HG03159 (cell line): ENCODE data around the gene SNCAIP.

Experiments
- ATAC-seq: cut with Tn5 transposase; IDR thresholded peaks from one replicate; pipeline ENCODE4 v1.9.1; 2021; ENCODE audit warnings: mild to moderate bottlenecking, moderate library complexity; ENCODE audit not compliant: unreplicated experiment

The SNCAIP gene

GRCh38 chr5:122492675-122493074, 180.6 kb downstream of the SNCAIP start:
- peak; percentile 43 for ATAC-seq

GRCh38 chr5:122493091-122494021, 181.3 kb downstream of the SNCAIP start:
- no peak for ATAC-seq

GRCh38 chr5:122494109-122494508, 182.1 kb downstream of the SNCAIP start:
- no peak for ATAC-seq

GRCh38 chr5:122498163-122498562, 186.1 kb downstream of the SNCAIP start:
- no peak for ATAC-seq

GRCh38 chr5:122499585-122499984, 187.5 kb downstream of the SNCAIP start:
- no peak for ATAC-seq

- ATAC-seq = no peak
Measured at GRCh38 chr5:122500245-122501088, 188.4 kb downstream of the SNCAIP start.

GRCh38 chr5:122501089-122501435, 189.0 kb downstream of the SNCAIP start:
- ATAC-seq = no peak

- ATAC-seq = no peak
Measured at GRCh38 chr5:122507045-122507444, 195.0 kb downstream of the SNCAIP start.

GRCh38 chr5:122507581-122507980, 195.5 kb downstream of the SNCAIP start:
- ATAC-seq = no peak

- no peak for ATAC-seq
Measured at GRCh38 chr5:122508623-122509022, 196.6 kb downstream of the SNCAIP start.
